K562 (cell line): ENCODE measurements around the gene MAMDC2. TPM values are rescaled to one million over a fixed set of nuclear protein-coding genes. Genes with fewer than 3 reads are reported as not detected.

ENCODE experiments used
- ATAC-seq: fragments of 200-7000 bp; cut with Tn5 transposase; 3 replicates; pipeline ENCODE4 v1.9.1; 2020; ENCODE audit warnings: moderate library complexity
- BruUV-seq: library from RNA; stranded (reverse); fragments of 400-500 nt; replicated peaks from 2 replicates; lab custom pipeline; 2021; lab: Mats Ljungman, UMichigan
- CTCF ChIA-PET: fragments of 300-600 bp; formaldehyde crosslinking; extraction: SDS; loops from one replicate; lab custom pipeline; 2021; ENCODE audit warnings: low intra/inter-chr PET ratio; lab: Yijun Ruan, JAX
- POLR2A ChIA-PET: fragments of 300-600, 350-650 bp; sonication (Branson Sonifier 250); formaldehyde crosslinking; extraction: SDS; loops from one replicate; lab custom pipeline; 2021; ENCODE audit warnings: antibody characterized with exemption, inconsistent platforms; lab: Yijun Ruan, JAX
- DNase-seq, 4 experiments: peaks; one replicate each; pipeline versions ENCODE4 v3.0.0 to v3.0.0-alpha.2; 2011 to 2018; ENCODE audit warnings: low spot score in 3 of 4, mixed read lengths in 3 of 4; ENCODE audit errors: extremely low read depth in 1 of 4
- FAIRE-seq: peaks from 2 replicates; lab custom pipeline; 2011; peaks lifted over from hg19 to GRCh38; lab: Jason Lieb, UNC
- H2AFZ ChIP-seq: 2 replicates; pipeline ENCODE4 v1.6.0; 2011; ENCODE audit warnings: low read depth, low read length, control low read depth, inconsistent platforms
- H3K27ac ChIP-seq: fragments of 200-600 bp; 3 replicates; pipeline ENCODE4 v1.8.0; 2011; ENCODE audit warnings: low read depth, mild to moderate bottlenecking, control low read depth, inconsistent platforms, low read length, moderate library complexity, mixed read lengths; ENCODE audit errors: extremely low read depth
- H3K27me3 ChIP-seq, 2 experiments: fragments of 300-600 bp in 1 of 2; 2 replicates in 1 of 2; 3 replicates in 1 of 2; pipeline versions ENCODE4 v1.6.0 to v1.8.0; 2011; ENCODE audit warnings: inconsistent platforms in 2 of 2, low read length in 2 of 2, mild to moderate bottlenecking in 1 of 2, mixed read lengths in 1 of 2, moderate library complexity in 1 of 2; ENCODE audit not compliant: control insufficient read depth in 2 of 2, insufficient read depth in 2 of 2
- H3K36me3 ChIP-seq: fragments of 300-600 bp; 3 replicates; pipeline ENCODE4 v1.8.0; 2011; ENCODE audit warnings: mild to moderate bottlenecking, low read length, inconsistent platforms; ENCODE audit not compliant: control insufficient read depth, insufficient read depth
- H3K4me1 ChIP-seq, 2 experiments: fragments of 200-600 bp in 1 of 2; replicated peaks in 1 of 2; 2 replicates in 1 of 2; 3 replicates in 1 of 2; pipeline versions ENCODE4 v1.5.1 to v1.8.0; 2011; ENCODE audit warnings: inconsistent platforms in 2 of 2, low read length in 2 of 2, mild to moderate bottlenecking in 1 of 2, mixed read lengths in 1 of 2, moderate library complexity in 1 of 2; ENCODE audit not compliant: control insufficient read depth in 2 of 2, insufficient read depth in 2 of 2
- H3K4me2 ChIP-seq: 2 replicates; pipeline ENCODE4 v1.6.1; 2011; ENCODE audit warnings: low read length, control low read depth, inconsistent platforms, mixed read lengths; ENCODE audit not compliant: insufficient read depth
- H3K4me3 ChIP-seq: fragments of 200-600 bp; sonication (generic), shearing (Covaris generic); 2 replicates; pipeline ENCODE4 v1.5.1; 2016; ENCODE audit warnings: control low read depth, inconsistent platforms
- H3K79me2 ChIP-seq: fragments of 200-600 bp; 3 replicates; pipeline ENCODE4 v1.8.0; 2011; ENCODE audit warnings: low read length, inconsistent platforms; ENCODE audit not compliant: control insufficient read depth, insufficient read depth
- H3K9ac ChIP-seq, 2 experiments: 2 replicates each; pipeline versions ENCODE4 v1.6.0 to v1.6.1; 2011; ENCODE audit warnings: low read depth in 2 of 2, low read length in 2 of 2, control low read depth in 1 of 2, inconsistent platforms in 1 of 2, mild to moderate bottlenecking in 1 of 2, mixed read lengths in 1 of 2; ENCODE audit not compliant: insufficient read depth in 1 of 2
- H3K9me1 ChIP-seq: one replicate; pipeline ENCODE4 v1.6.0; 2011; ENCODE audit warnings: inconsistent platforms, mild to moderate bottlenecking, low read length, moderate library complexity; ENCODE audit not compliant: control insufficient read depth, insufficient read depth
- H3K9me3 ChIP-seq: replicated peaks from 2 replicates; pipeline ENCODE4 v1.5.1; 2011; ENCODE audit warnings: low read depth, low read length, inconsistent platforms; ENCODE audit not compliant: control insufficient read depth, insufficient read depth
- H4K20me1 ChIP-seq: replicated peaks from 2 replicates; pipeline ENCODE4 v1.6.1; 2011; ENCODE audit warnings: low read length, inconsistent platforms, mixed read lengths; ENCODE audit not compliant: control insufficient read depth, insufficient read depth
- FOSL1 ChIP-seq: fragments of 200-800 bp; sonication (Bioruptor generic); conservative IDR thresholded peaks from 2 replicates; pipeline ENCODE4 v1.6.1; 2016; ENCODE audit warnings: missing genetic modification characterization, missing compliant biosample characterization
- FOXJ3 ChIP-seq: sonication (generic); formaldehyde crosslinking; IDR thresholded peaks from 2 replicates; pipeline ENCODE4 v1.4.0; 2020; ENCODE audit warnings: mild to moderate bottlenecking, missing genetic modification reagents
- MIER1 ChIP-seq: fragments of 450-650 bp; IDR thresholded peaks from 2 replicates; pipeline ENCODE4 v1.6.1; 2016; ENCODE audit warnings: antibody characterized with exemption, mild to moderate bottlenecking, low read depth
- PRMT5 ChIP-seq: sonication (generic); formaldehyde crosslinking; IDR thresholded peaks from 2 replicates; pipeline ENCODE4 v1.5.0; 2020; ENCODE audit warnings: missing genetic modification reagents
- RFX5 ChIP-seq: IDR thresholded peaks from 2 replicates; pipeline ENCODE4 v1.6.1; 2011; ENCODE audit warnings: low read depth, mild to moderate bottlenecking, improper control_type of control experiment, low read length
- RFX7 ChIP-seq: fragments of 250-450 bp; sonication (Bioruptor Pico); IDR thresholded peaks from 2 replicates; pipeline ENCODE4 v1.5.1; 2021; ENCODE audit warnings: mild to moderate bottlenecking
- SMC3 ChIP-seq: conservative IDR thresholded peaks from 2 replicates; pipeline ENCODE4 v1.6.1; 2011; ENCODE audit warnings: low read depth, low read length, improper control_type of control experiment; ENCODE audit not compliant: insufficient read depth
- STAT5A ChIP-seq: IDR thresholded peaks from 2 replicates; pipeline ENCODE4 v1.6.1; 2012; ENCODE audit warnings: low read length, inconsistent platforms, borderline replicate concordance
- ZNF174 ChIP-seq: fragments of 250-450 bp; sonication (Bioruptor Pico); IDR thresholded peaks from 2 replicates; pipeline ENCODE4 v1.4.0; 2020; ENCODE audit warnings: mild to moderate bottlenecking
- ZNF707 ChIP-seq: fragments of 250-450 bp; sonication (Bioruptor Pico); conservative IDR thresholded peaks from 2 replicates; pipeline ENCODE4 v1.8.0; 2022; ENCODE audit warnings: inconsistent platforms, mild to moderate bottlenecking, moderate library complexity
- in situ Hi-C: fragments of 300-500 bp; cut with MboI; formaldehyde crosslinking; loops from 4 replicates; pipeline ENCODE4 v1.15.0; 2018; ENCODE audit warnings: inconsistent platforms, mixed read lengths
- intact Hi-C: fragments of 100-400 bp; cut with micrococcal nuclease; formaldehyde crosslinking; loops from 2 replicates; pipeline ENCODE4 v1.14.2; 2022
- polyA plus RNA-seq, 8 experiments: library from polyadenylated mRNA; depleted of rRNA in 4 of 8; stranded (reverse) in 5 of 8; unstranded in 3 of 8; fragments of >200 nt; fragmentation: Nextera tagmentation in 2 of 8; fragmentation: Illumina TruSeq in 1 of 8; extraction: Ambion mirVana in 2 of 8; extraction: Trizol in 1 of 8; gene quantifications; 2 replicates each; pipeline versions ENCODE4 v1.2.1 to v1.2.3, GENCODE V29; 2011 to 2014; ENCODE audit warnings: inconsistent platforms in 1 of 8, missing spikeins in 1 of 8
- total RNA-seq, 7 experiments: library from RNA; depleted of rRNA in 6 of 7; stranded (reverse); fragments of >200 nt in 6 of 7; fragmentation: Illumina TruSeq in 2 of 7; extraction: Trizol in 2 of 7; gene quantifications; 2 replicates each; pipeline versions ENCODE4 v1.2.1 to v1.2.3, GENCODE V29; 2011 to 2021; ENCODE audit warnings: low replicate concordance in 1 of 7
- TF ChIP-seq, protein P1 (sequence below), 2 experiments: fragments of 450-650 bp; IDR thresholded peaks; 2 replicates each; pipeline ENCODE4 v1.6.1; 2016; ENCODE audit warnings: mild to moderate bottlenecking in 2 of 2, borderline replicate concordance in 1 of 2, low read depth in 1 of 2, moderate library complexity in 1 of 2

Gene MAMDC2
- total and polyA plus RNA-seq, 9 of the 15 experiments (the other 6 are each of a cell fraction or from before 2014, with no cell fraction given), result 0.01 to 0.03 TPM; not detected in 7

DNA sequence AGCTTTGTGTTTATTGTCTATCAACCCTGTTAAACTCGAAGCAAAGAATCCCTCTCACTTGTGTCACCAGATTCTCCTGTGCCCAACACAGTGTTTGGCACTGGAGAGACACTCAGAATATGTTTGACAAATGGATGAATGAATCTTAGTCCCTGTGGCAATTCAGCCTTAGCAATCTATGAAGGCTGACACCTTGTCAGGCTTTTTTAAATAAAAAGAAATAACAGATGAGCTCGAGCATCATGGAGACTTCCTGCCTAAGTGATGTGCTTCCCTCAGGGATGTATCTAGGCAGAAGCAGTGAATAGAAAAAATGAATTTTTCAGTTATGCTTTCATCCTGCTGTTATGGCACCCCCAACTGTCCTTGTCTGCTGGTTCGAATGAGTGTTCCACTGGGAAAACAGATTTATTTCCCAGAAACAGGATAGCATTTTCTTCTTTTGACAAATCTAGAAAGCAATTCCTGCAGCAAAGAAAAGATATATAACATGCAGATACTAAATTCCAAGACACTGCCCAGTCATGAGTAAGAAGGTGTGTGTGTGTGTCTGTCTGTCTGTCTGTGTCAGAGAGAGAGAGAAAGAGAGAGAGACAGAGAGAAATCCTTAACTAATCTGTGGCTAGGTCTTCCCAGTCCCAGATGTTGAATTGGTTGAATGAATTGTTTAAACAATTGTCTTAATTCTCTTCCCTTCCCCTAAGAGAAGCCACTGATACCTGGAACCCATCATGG, 16.7 kb downstream of the MAMDC2 start (continued):
- TF ChIP-seq PRMT5 (CRISPR knock-in tag), result no peak
- TF ChIP-seq RFX5, result no peak
- TF ChIP-seq FOXJ3 (CRISPR knock-in tag), result no peak
- TF ChIP-seq FOSL1 (tag), result no peak
- TF ChIP-seq, all 486 proteins: peak for 0

- Histone ChIP-seq H2AFZ (no peak overlapping the region), H3K27ac (no peak overlapping the region), H3K27me3 (no peaks in the 10 kb centered on the region), H3K4me2 (no peak overlapping the region), H3K9me3 (no peaks in the 10 kb centered on the region), H3K36me3 (no peaks in the 10 kb centered on the region), H4K20me1 (no peaks in the 10 kb centered on the region), H3K79me2 (no peaks in the 10 kb centered on the region), H3K9me1 (no peaks in the 10 kb centered on the region), H3K4me1 (no peaks in the 10 kb centered on the region), H3K4me3 (no peak overlapping the region), H3K9ac (no peak overlapping the region)
- TF ChIP-seq ZNF707 (CRISPR knock-in tag) (no peak), STAT5A (no peak), RFX7 (CRISPR knock-in tag) (no peak), SMC3 (no peak), MIER1 (no peak), ZNF174 (no peak)
- TF ChIP-seq, protein P1, sequence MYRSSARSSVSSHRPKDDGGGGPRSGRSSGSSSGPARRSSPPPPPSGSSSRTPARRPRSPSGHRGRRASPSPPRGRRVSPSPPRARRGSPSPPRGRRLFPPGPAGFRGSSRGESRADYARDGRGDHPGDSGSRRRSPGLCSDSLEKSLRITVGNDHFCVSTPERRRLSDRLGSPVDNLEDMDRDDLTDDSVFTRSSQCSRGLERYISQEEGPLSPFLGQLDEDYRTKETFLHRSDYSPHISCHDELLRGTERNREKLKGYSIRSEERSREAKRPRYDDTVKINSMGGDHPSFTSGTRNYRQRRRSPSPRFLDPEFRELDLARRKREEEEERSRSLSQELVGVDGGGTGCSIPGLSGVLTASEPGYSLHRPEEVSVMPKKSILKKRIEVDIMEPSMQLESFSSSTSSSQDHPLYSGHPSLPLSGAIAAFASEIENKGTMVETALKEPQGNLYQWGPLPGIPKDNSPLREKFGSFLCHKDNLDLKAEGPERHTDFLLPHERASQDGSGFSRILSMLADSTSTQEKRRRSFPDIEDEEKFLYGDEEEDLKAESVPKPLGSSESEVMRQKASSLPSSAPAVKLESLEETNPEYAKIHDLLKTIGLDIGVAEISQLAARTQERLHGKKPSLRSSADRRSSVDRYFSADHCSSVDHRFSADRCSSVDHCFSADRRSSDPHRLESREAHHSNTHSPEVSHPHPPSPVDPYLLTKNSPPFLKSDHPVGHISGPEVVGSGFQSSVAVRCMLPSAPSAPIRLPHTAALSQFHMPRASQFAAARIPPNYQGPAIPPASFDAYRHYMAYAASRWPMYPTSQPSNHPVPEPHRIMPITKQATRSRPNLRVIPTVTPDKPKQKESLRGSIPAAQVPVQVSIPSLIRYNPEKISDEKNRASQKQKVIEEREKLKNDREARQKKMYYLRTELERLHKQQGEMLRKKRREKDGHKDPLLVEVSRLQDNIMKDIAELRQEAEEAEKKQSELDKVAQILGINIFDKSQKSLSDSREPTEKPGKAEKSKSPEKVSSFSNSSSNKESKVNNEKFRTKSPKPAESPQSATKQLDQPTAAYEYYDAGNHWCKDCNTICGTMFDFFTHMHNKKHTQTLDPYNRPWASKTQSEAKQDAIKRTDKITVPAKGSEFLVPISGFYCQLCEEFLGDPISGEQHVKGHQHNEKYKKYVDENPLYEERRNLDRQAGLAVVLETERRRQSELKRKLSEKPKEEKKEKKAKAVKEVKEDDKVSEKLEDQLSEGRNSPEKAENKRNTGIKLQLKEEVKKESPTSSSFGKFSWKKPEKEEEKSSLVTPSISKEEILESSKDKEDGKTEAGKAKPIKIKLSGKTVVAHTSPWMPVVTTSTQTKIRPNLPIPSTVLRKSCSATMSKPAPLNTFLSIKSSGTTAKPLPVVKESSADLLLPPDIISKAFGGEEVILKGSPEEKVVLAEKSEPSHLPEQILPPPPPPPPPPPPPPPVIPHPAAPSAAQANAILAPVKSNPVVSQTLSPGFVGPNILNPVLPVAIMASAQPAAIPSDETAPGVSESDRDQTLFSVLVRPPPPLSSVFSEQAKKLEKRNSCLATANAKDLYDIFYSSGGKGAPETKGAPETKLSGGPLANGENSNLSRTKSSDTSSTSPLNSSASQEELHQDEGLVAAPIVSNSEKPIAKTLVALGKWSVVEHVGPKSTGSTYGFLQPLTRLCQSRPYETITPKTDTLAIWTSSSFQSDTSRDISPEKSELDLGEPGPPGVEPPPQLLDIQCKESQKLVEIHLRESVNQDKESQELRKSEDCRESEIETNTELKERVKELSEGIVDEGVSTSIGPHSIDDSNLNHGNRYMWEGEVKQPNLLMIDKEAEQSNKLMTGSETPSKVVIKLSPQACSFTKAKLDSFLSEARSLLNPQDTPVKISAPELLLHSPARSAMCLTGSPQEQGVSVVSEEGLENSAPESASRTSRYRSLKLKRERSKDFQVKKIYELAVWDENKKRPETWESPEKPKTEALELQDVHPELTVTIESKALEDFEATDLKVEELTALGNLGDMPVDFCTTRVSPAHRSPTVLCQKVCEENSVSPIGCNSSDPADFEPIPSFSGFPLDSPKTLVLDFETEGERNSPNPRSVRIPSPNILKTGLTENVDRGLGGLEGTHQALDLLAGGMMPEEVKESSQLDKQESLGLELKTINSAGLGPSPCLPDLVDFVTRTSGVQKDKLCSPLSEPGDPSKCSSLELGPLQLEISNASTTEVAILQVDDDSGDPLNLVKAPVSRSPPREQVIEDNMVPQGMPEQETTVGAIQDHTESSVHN (IDR thresholded peaks at IDR 0.05; ENCODE audit: borderline replicate concordance in 1 of 2, low read depth in 1 of 2), result no peak
- no peak for DNase-seq
- no peak for ATAC-seq
- BruUV-seq, result no TSS peak
- intact Hi-C loops, result no loop called here
- POLR2A ChIA-PET, result no interaction called here
- CTCF ChIA-PET, result no interaction called here
- FAIRE-seq, result no peak
- in situ Hi-C loops, result no loop called here
Measured at GRCh38 chr9:70060883-70061507, 17.3 kb downstream of the MAMDC2 start.
